H1 (cell line): ENCODE results near the gene CRADD. TPM values are rescaled to one million over a fixed set of nuclear protein-coding genes. Genes with fewer than 3 reads are reported as not detected.

Source experiments
- KDM5A ChIP-seq: fragments of 200-600 bp; IDR thresholded peaks from 2 replicates; pipeline ENCODE4 v1.7.1; 2012; ENCODE audit warnings: mild to moderate bottlenecking, low read length, inconsistent platforms, mixed read lengths
- polyA plus RNA-seq, 7 experiments: library from polyadenylated mRNA; depleted of rRNA in 3 of 7; stranded (reverse) in 5 of 7; unstranded in 2 of 7; fragments of >200 nt in 5 of 7; fragments of 200-250 nt in 2 of 7; gene quantifications; 1 replicate in 5 of 7; 2 replicates in 1 of 7; 4 replicates in 1 of 7; pipeline versions ENCODE4 v1.2.1 to v1.2.3, GENCODE V29; 2011 to 2013; ENCODE audit warnings: missing spikeins in 2 of 7, mixed read lengths in 2 of 7
- total RNA-seq: library from RNA; stranded (reverse); fragmentation: NEBNext Ultra II Directional; extraction: Animal tissue kit (Norgen Biotek cat#: 25700); gene quantifications from 2 replicates; pipeline ENCODE4 v1.2.1, GENCODE V29; 2021
- TF ChIP-seq, protein P1 (sequence below): IDR thresholded peaks from 2 replicates; pipeline ENCODE4 v1.6.1; 2011; ENCODE audit warnings: low read length, improper control_type of control experiment

CRADD gene
- total and polyA plus RNA-seq, 2 of the 8 experiments (the other 6 are each of a cell fraction or from before 2014, with no cell fraction given), result 8.1 to 15.4 TPM

DNA sequence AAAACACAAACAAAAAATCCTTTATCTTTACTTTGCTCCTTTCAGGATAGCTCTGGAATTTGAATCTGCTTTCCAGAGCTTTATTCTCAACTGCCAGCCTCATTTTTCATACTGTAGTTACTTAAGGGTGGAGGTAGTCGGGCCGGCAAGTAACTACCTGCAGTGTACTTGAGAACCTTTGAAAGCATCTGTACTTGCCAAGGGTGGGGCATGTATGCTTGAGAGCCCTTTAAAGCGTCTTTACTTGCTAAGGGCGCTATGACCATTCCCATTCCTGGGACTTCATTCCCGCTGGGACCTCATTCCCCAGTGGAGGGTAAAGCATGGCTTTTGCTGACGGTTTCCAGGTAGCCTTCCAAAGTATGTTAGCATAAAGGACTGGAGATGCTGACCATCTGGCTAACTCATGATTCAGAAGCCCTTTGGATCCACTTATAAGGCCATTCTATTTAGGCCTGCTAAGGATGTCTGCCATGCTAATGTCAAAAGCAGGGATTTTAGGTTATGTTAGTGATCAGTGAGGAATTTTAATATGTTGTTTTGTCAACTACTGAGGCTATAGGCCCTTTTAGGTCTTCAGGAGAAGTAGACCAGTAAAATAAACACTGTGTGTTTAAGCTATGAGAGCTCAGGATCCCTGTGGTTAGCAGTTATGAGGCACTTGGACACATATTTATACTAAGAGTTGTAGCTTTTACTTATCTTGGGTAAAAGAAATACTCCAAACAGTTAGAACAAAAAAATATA lies 74.9 kb downstream of the CRADD start (continued):
- TF ChIP-seq, protein P1, sequence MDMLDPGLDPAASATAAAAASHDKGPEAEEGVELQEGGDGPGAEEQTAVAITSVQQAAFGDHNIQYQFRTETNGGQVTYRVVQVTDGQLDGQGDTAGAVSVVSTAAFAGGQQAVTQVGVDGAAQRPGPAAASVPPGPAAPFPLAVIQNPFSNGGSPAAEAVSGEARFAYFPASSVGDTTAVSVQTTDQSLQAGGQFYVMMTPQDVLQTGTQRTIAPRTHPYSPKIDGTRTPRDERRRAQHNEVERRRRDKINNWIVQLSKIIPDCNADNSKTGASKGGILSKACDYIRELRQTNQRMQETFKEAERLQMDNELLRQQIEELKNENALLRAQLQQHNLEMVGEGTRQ, result no peak
- TF ChIP-seq KDM5A, result no peak
